Measurements from ENCODE around the gene IMMP2L. TPM values are rescaled to one million over a fixed set of nuclear protein-coding genes. Genes with fewer than 3 reads are reported as not detected.
"Not testable (repeated sequence)": the region's sequence is repeated elsewhere in the genome, so short reads cannot be mapped to it uniquely, and the experiment has no call there.

IMMP2L gene
- total RNA-seq, 1 donor from 2014 or later = 20.0 TPM

GRCh38 chr7:111075498-111075897 is 486.8 kb downstream of the IMMP2L start:
- no peak for DNase-seq (ENCODE audit: low spot score)
- Mint-ChIP-seq H3K27me3 (ENCODE audit: low read depth) (no peaks in the 10 kb centered on the region), H3K27ac (peak overlapping the region; percentile 74), H3K36me3 (ENCODE audit: low read depth) (peaks cover 22% of the 10 kb centered on the region), H3K9me3 (peaks cover 9% of the 10 kb centered on the region), H3K4me1 (ENCODE audit: low read depth) (peaks cover 62% of the 10 kb centered on the region), H3K4me3 (ENCODE audit: low read depth) (no peak overlapping the region)
- intact Hi-C loops (cut with micrococcal nuclease) = no loop called here

GRCh38 chr7:111074748-111075146 is 487.5 kb downstream of the IMMP2L start:
- peaks cover 9% of the 10 kb centered on the region for H3K9me3 Mint-ChIP-seq
- peaks cover 20% of the 10 kb centered on the region for H3K36me3 Mint-ChIP-seq (ENCODE audit: low read depth)
- H3K27ac Mint-ChIP-seq = peak overlapping the region; percentile 84
- H3K27me3 Mint-ChIP-seq (ENCODE audit: low read depth) = no peaks in the 10 kb centered on the region
- no peak overlapping the region for H3K4me3 Mint-ChIP-seq (ENCODE audit: low read depth)
- DNase-seq (ENCODE audit: low spot score) = no peak
- peaks cover 58% of the 10 kb centered on the region for H3K4me1 Mint-ChIP-seq (ENCODE audit: low read depth)
- intact Hi-C loops (cut with micrococcal nuclease) = loop anchor here (1.0 kb wide), 1 partner anchor 9 kb away; no protein-coding TSS in a partner anchor

- Mint-ChIP-seq H3K27me3 (ENCODE audit: low read depth) (no peaks in the 10 kb centered on the region), H3K9me3 (peaks cover 9% of the 10 kb centered on the region), H3K4me3 (ENCODE audit: low read depth) (peak overlapping the region; percentile 19), H3K4me1 (ENCODE audit: low read depth) (peaks cover 59% of the 10 kb centered on the region), H3K36me3 (ENCODE audit: low read depth) (peaks cover 15% of the 10 kb centered on the region), H3K27ac (peak overlapping the region; percentile 84)
- intact Hi-C loops (cut with micrococcal nuclease) = loop anchor here (1.0 kb wide), 1 partner anchor 9 kb away; no protein-coding TSS in a partner anchor
- DNase-seq (ENCODE audit: low spot score) = no peak
These were observed 488.1 kb downstream of the IMMP2L start for GRCh38 chr7:111074071-111074747.

GRCh38 chr7:111072658-111073057 is 489.6 kb downstream of the IMMP2L start:
- H3K4me3 Mint-ChIP-seq (ENCODE audit: low read depth); H3K9me3 Mint-ChIP-seq; intact Hi-C loops (cut with micrococcal nuclease); DNase-seq (ENCODE audit: low spot score); H3K27ac Mint-ChIP-seq; H3K27me3 Mint-ChIP-seq (ENCODE audit: low read depth): not testable (repeated sequence)
- H3K4me1 Mint-ChIP-seq (ENCODE audit: low read depth) = peaks cover 60% of the 10 kb centered on the region
- H3K36me3 Mint-ChIP-seq (ENCODE audit: low read depth) = peaks cover 15% of the 10 kb centered on the region

GRCh38 chr7:111071556-111071955 is 490.7 kb downstream of the IMMP2L start:
- H3K36me3 Mint-ChIP-seq (ENCODE audit: low read depth) = peaks cover 15% of the 10 kb centered on the region

GRCh38 chr7:111068618-111069017 is 493.7 kb downstream of the IMMP2L start:
- no peak for DNase-seq (ENCODE audit: low spot score)
- H3K27ac Mint-ChIP-seq = no peak overlapping the region
- H3K4me3 Mint-ChIP-seq (ENCODE audit: low read depth) = no peak overlapping the region
- intact Hi-C loops (cut with micrococcal nuclease) = no loop called here
- no peaks in the 10 kb centered on the region for H3K27me3 Mint-ChIP-seq (ENCODE audit: low read depth)
- peaks cover 30% of the 10 kb centered on the region for H3K4me1 Mint-ChIP-seq (ENCODE audit: low read depth)
- H3K36me3 Mint-ChIP-seq (ENCODE audit: low read depth) = peaks cover 24% of the 10 kb centered on the region
- H3K9me3 Mint-ChIP-seq = peaks cover 28% of the 10 kb centered on the region

More at GRCh38 chr7:111071556-111071955, 490.7 kb downstream of the IMMP2L start:
- no peak overlapping the region for H3K27ac Mint-ChIP-seq
- H3K27me3 Mint-ChIP-seq (ENCODE audit: low read depth) = no peaks in the 10 kb centered on the region
- peaks cover 9% of the 10 kb centered on the region for H3K9me3 Mint-ChIP-seq
- peaks cover 54% of the 10 kb centered on the region for H3K4me1 Mint-ChIP-seq (ENCODE audit: low read depth)
- intact Hi-C loops (cut with micrococcal nuclease) = no loop called here
- DNase-seq (ENCODE audit: low spot score) = no peak
- no peak overlapping the region for H3K4me3 Mint-ChIP-seq (ENCODE audit: low read depth)

GRCh38 chr7:111067682-111068081 is 494.6 kb downstream of the IMMP2L start:
- no peak overlapping the region for H3K27ac Mint-ChIP-seq
- intact Hi-C loops (cut with micrococcal nuclease) = no loop called here
- peaks cover 32% of the 10 kb centered on the region for H3K9me3 Mint-ChIP-seq
- H3K4me1 Mint-ChIP-seq (ENCODE audit: low read depth) = peaks cover 23% of the 10 kb centered on the region
- H3K4me3 Mint-ChIP-seq (ENCODE audit: low read depth) = no peak overlapping the region
- H3K36me3 Mint-ChIP-seq (ENCODE audit: low read depth) = peaks cover 30% of the 10 kb centered on the region
- no peaks in the 10 kb centered on the region for H3K27me3 Mint-ChIP-seq (ENCODE audit: low read depth)
- no peak for DNase-seq (ENCODE audit: low spot score)

- intact Hi-C loops (cut with micrococcal nuclease) = no loop called here
- Mint-ChIP-seq H3K27me3 (ENCODE audit: low read depth) (no peaks in the 10 kb centered on the region), H3K9me3 (peaks cover 36% of the 10 kb centered on the region), H3K27ac (no peak overlapping the region), H3K36me3 (ENCODE audit: low read depth) (peaks cover 34% of the 10 kb centered on the region), H3K4me1 (ENCODE audit: low read depth) (peaks cover 21% of the 10 kb centered on the region), H3K4me3 (ENCODE audit: low read depth) (no peak overlapping the region)
- no peak for DNase-seq (ENCODE audit: low spot score)
These were observed 495.0 kb downstream of the IMMP2L start for GRCh38 chr7:111067251-111067650.

GRCh38 chr7:111063166-111063565 is 499.1 kb downstream of the IMMP2L start:
- H3K9me3 Mint-ChIP-seq = peaks cover 49% of the 10 kb centered on the region
- no peaks in the 10 kb centered on the region for H3K27me3 Mint-ChIP-seq (ENCODE audit: low read depth)
- H3K4me1 Mint-ChIP-seq (ENCODE audit: low read depth) = peaks cover 8% of the 10 kb centered on the region
- H3K36me3 Mint-ChIP-seq (ENCODE audit: low read depth) = peaks cover 47% of the 10 kb centered on the region
- H3K4me3 Mint-ChIP-seq (ENCODE audit: low read depth) = no peak overlapping the region
- DNase-seq (ENCODE audit: low spot score) = no peak
- no peak overlapping the region for H3K27ac Mint-ChIP-seq
- intact Hi-C loops (cut with micrococcal nuclease) = no loop called here

GRCh38 chr7:111059833-111060232 is 502.5 kb downstream of the IMMP2L start:
- no peak for DNase-seq (ENCODE audit: low spot score)
- peaks cover 37% of the 10 kb centered on the region for H3K36me3 Mint-ChIP-seq (ENCODE audit: low read depth)
- H3K9me3 Mint-ChIP-seq = peaks cover 39% of the 10 kb centered on the region
- no peak overlapping the region for H3K4me3 Mint-ChIP-seq (ENCODE audit: low read depth)
- intact Hi-C loops (cut with micrococcal nuclease) = loop anchor here (2.0 kb wide), 1 partner anchor 19 kb away; no protein-coding TSS in a partner anchor
- no peak overlapping the region for H3K27ac Mint-ChIP-seq
- H3K4me1 Mint-ChIP-seq (ENCODE audit: low read depth) = peaks cover 10% of the 10 kb centered on the region
- H3K27me3 Mint-ChIP-seq (ENCODE audit: low read depth) = no peaks in the 10 kb centered on the region

- no peak for DNase-seq (ENCODE audit: low spot score)
- Mint-ChIP-seq H3K4me3 (ENCODE audit: low read depth) (no peak overlapping the region), H3K27me3 (ENCODE audit: low read depth) (no peaks in the 10 kb centered on the region), H3K27ac (no peak overlapping the region), H3K36me3 (ENCODE audit: low read depth) (peaks cover 14% of the 10 kb centered on the region), H3K9me3 (peaks cover 18% of the 10 kb centered on the region), H3K4me1 (ENCODE audit: low read depth) (peaks cover 21% of the 10 kb centered on the region)
- intact Hi-C loops (cut with micrococcal nuclease) = no loop called here
These were observed 505.2 kb downstream of the IMMP2L start for GRCh38 chr7:111057066-111057465.

- no peak overlapping the region for H3K27ac Mint-ChIP-seq
- no peaks in the 10 kb centered on the region for H3K27me3 Mint-ChIP-seq (ENCODE audit: low read depth)
- DNase-seq (ENCODE audit: low spot score) = no peak
- peaks cover 21% of the 10 kb centered on the region for H3K4me1 Mint-ChIP-seq (ENCODE audit: low read depth)
- H3K36me3 Mint-ChIP-seq (ENCODE audit: low read depth) = peaks cover 7% of the 10 kb centered on the region
- no peak overlapping the region for H3K4me3 Mint-ChIP-seq (ENCODE audit: low read depth)
- intact Hi-C loops (cut with micrococcal nuclease) = no loop called here
- peaks cover 11% of the 10 kb centered on the region for H3K9me3 Mint-ChIP-seq
These were observed 505.9 kb downstream of the IMMP2L start for GRCh38 chr7:111056371-111056770.

GRCh38 chr7:111053035-111053434 is 509.3 kb downstream of the IMMP2L start:
- peaks cover 6% of the 10 kb centered on the region for H3K36me3 Mint-ChIP-seq (ENCODE audit: low read depth)
- intact Hi-C loops (cut with micrococcal nuclease) = no loop called here
- no peak overlapping the region for H3K27ac Mint-ChIP-seq
- DNase-seq (ENCODE audit: low spot score) = no peak
- no peak overlapping the region for H3K4me3 Mint-ChIP-seq (ENCODE audit: low read depth)
- H3K9me3 Mint-ChIP-seq = peaks cover 7% of the 10 kb centered on the region
- no peaks in the 10 kb centered on the region for H3K27me3 Mint-ChIP-seq (ENCODE audit: low read depth)
- peaks cover 23% of the 10 kb centered on the region for H3K4me1 Mint-ChIP-seq (ENCODE audit: low read depth)

Measured in activated T-helper 2 cell treated with anti-CD3 and anti-CD28 coated beads, Interferon-gamma antibody, Interleukin-2, Interleukin-4, amounts not matched to agents 10 μg/mL and 5 μg/mL and 100 μg/mL, durations not matched to agents 14 hours and 24 hours and 36 hours (primary cell).